ENCODE results near the gene GRB7.

GRCh38 chr17:39695089-39695474 lies 42.7 kb upstream of the GRB7 start:
- TF ChIP-seq CTCF (IDR thresholded peaks at IDR 0.05) (no peak), POLR2A (IDR thresholded peaks at IDR 0.05) (no peak)

Measured in uterus (tissue), 2 donors.